Keratinocyte (primary cell): ENCODE measurements around the gene CPED1.

ENCODE experiments used
- CTCF ChIP-seq, 3 experiments: IDR thresholded peaks in 1 of 3; conservative IDR thresholded peaks in 1 of 3; optimal IDR thresholded peaks in 1 of 3; 2 replicates in 2 of 3; 3 replicates in 1 of 3; pipeline versions ENCODE3 to v1.5.1; 2011; ENCODE audit warnings: low read length in 3 of 3, mild to moderate bottlenecking in 3 of 3, moderate library complexity in 2 of 3, control low read depth in 1 of 3, inconsistent platforms in 1 of 3; ENCODE audit not compliant: insufficient read depth in 2 of 3; ENCODE audit errors: extremely low read depth in 1 of 3
- EZH2 ChIP-seq: IDR thresholded peaks from one replicate; pipeline ENCODE4 v1.6.1; 2012; ENCODE audit warnings: inconsistent platforms, mild to moderate bottlenecking, low read length, moderate library complexity

- TF ChIP-seq CTCF (optimal IDR thresholded peaks at IDR 0.05 in 1 of 3, IDR thresholded peaks at IDR 0.05 in 1 of 3, conservative IDR thresholded peaks at IDR 0.05 in 1 of 3; ENCODE audit: extremely low read depth in 1 of 3, insufficient read depth in 2 of 3, low read length in 3 of 3): no peak
- no peak for TF ChIP-seq EZH2
These were observed 31.9 kb downstream of the CPED1 start for GRCh38 chr7:121020249-121020988.
